HG03025 (cell line): ENCODE results near the gene SVIL.
"Not testable (repeated sequence)": the region's sequence is repeated elsewhere in the genome, so short reads cannot be mapped to it uniquely, and the experiment has no call there.

Experiments
- ATAC-seq: cut with Tn5 transposase; IDR thresholded peaks from one replicate; pipeline ENCODE4 v1.9.1; 2021; ENCODE audit warnings: mild to moderate bottlenecking, moderate library complexity; ENCODE audit not compliant: unreplicated experiment, low FRiP score

SVIL gene

GRCh38 chr10:29607576-29607975 is 27.2 kb downstream of the SVIL start:
- no peak for ATAC-seq

DNA sequence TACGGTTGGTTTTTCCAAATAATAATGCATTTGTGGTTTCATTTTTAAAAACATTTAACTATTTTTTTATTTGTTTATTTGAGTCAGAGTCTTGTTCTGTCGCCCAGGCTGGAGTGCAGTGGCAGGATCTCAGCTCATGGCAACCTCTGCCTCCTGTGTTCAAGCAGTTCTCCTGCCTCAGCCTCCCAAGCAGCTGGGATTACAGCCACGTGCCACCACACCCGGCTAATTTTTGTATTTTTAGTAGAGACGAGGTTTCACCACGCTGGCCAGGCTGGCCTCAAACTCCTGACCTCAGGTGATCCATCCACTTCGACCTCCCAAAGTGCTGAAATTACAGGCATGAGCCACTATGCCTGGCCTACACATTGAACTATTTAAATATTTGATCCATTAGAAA is 28.1 kb downstream of the SVIL start:
- not testable (repeated sequence) for ATAC-seq

DNA sequence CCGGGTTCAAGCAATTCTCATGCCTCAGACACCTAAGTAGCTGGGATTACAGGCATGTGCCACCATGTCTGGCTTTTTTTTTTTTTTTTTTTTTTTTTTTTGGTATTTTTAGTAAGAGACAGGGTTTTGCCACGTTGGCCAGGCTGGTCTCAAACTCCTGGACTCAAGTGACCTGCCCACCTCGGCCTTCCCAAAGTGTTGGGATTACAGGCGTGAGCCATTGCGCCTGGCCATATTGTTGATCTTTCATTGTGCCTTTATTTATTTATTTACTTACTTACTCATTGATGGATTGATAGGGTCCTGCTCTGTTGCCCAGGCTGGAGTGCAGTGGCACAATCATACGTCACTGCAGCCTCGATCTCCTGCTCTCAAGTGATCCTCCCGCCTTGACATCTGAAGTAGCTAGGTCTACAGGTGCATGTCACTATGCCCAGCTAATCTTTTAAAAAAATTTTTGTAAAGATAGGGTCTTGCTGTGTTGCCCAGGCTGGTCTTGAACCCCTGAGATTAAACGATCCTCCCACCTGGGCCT is 30.4 kb downstream of the SVIL start:
- ATAC-seq: no peak

DNA sequence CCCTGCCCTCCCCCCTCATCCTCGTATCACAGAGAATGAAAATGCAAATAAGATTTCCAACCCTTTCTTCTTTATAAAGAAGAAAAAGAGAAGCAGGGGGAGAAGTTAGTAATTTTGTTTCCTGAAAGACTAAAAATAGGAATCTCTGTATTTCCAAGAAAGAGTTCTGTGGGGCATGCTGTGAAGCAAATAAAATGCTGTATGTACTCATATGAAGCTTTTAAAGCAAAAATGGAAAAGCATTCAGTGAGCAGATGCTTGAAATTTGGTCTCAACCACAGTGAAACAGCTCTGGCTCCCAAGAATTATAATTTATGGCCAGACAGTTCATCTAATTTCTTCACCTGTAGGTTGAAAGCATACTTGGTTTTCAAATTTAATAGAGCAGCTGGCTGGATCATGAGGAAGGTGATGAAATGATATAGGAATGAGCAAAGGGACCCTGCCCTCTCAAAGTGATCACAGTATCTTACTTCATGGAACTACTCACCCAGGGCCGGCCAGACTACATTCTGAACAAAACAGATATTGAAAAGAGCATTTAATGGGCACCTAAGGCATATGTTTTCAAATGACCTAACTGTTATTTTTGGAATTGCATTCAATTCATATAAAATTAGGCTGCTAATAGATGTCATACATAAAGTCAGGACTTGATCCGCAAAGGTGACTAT is 31.4 kb downstream of the SVIL start:
- no peak for ATAC-seq

GRCh38 chr10:29600821-29601220 is 34.0 kb downstream of the SVIL start:
- no peak for ATAC-seq

- ATAC-seq: no peak
Observed at GRCh38 chr10:29600067-29600466, 34.7 kb downstream of the SVIL start.

GRCh38 chr10:29598851-29599311 is 35.9 kb downstream of the SVIL start:
- ATAC-seq: no peak

GRCh38 chr10:29596826-29597225 is 37.9 kb downstream of the SVIL start:
- no peak for ATAC-seq

DNA sequence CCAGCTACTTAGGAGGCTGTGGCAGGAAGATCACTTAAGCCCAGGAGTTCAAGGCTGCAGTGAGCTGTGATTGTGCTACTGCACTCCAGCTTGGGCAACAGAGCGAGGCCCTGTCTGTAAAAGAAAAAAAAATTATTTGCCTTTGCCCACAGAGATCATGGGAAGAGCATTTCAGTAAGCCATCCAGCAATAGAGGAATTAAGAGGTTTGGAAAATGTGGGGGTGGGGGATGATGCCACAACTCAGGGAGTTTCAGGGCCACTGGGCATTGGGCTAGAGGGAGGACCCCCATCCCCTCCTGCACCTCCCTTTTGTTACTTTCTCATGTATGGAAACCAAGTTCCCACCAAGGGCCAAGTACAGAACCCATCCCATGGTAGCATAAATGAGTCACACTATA is 38.4 kb downstream of the SVIL start:
- no peak for ATAC-seq

GRCh38 chr10:29595636-29596225 is 39.0 kb downstream of the SVIL start:
- no peak for ATAC-seq

DNA sequence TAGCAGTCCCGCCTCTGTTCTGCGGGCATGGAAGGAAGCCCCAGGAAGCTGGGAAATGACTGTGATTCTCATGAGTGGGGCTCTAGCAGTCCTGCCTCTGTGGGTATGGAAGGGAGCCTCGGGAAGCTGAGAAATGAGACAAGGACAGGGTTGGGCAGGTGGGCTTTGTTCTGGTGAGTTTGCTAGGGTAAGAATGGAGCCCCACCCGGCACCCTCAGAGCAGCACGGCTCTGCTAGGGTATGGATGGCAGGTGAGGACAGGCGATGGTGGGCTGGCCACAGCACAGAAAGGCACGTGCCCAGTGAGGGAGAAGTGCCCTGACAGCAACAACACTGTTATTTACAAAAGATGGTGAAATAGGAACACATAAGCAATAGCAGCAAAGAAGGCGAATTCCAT is 39.6 kb downstream of the SVIL start:
- no peak for ATAC-seq

GRCh38 chr10:29591651-29591968 is 43.2 kb downstream of the SVIL start:
- no peak for ATAC-seq

- no peak for ATAC-seq
Observed at GRCh38 chr10:29590915-29591650, 43.7 kb downstream of the SVIL start.

DNA sequence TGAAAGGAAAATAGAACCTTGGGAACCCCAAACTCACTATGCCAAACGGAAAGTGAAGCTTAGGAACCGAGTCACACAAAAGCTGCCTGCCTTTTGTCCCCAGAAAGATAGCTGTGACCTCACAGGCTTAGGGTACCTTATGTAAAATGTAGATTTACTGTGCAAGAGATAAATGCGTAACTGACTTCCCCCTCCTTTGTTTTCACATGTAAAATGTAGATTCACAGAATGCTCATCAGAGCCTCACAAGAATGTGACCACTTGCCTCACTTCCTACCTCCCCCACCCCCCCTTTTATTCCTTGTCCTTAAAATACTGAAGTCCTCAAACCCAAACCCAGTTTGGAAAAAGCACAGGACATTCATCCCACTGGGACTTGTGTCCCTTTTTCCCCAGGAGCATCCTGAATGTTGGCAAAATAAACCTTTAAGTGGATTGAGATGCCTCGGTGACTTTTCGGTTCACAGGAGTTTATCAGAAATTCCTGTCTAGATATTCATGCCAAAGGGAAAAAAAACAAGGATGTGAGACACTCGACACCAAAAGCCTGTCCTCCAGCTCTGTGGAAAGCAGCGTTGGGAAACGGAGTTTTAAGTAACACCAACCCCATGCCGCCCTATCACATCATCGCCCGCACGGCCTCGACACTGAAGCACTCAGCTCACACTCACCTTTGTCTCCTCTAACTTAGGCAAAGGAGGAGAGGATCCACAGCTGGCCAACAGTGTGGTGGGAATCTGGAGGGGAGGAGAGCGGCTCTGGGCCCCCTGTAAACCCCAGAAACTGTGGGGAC is 45.9 kb downstream of the SVIL start:
- no peak for ATAC-seq

- not testable (repeated sequence) for ATAC-seq
Observed at GRCh38 chr10:29587750-29588628, 46.8 kb downstream of the SVIL start.

DNA sequence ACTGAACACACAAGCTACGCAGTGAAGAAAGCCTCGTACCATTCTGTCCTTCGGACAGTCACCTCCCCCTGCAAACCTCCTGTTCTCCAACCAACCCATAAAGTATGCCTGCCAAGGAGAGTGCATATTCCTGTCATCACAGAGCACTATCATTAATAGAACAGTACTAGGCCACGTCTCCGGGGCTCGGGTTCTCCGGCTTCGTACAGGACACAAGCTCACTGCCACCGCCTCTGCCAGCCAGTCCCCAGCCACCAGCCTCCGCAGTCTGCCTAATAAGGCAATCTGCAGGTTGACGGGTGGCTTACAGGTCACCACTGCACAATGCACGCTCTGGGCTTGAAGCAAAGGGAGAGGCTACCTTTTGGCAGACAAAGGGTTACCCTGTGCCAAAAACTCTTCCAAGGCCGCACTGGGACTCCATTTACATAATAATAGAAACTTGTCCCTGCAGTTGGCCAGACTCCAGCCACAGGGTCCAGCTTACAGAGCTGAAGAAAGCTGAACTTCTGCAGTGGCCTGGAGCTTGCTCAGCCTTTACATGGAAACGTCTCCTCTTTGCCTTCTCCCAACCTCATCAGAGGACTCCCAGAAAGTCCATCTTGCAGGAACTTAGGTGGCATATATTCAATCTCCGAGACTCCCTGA is 47.5 kb downstream of the SVIL start:
- not testable (repeated sequence) for ATAC-seq

DNA sequence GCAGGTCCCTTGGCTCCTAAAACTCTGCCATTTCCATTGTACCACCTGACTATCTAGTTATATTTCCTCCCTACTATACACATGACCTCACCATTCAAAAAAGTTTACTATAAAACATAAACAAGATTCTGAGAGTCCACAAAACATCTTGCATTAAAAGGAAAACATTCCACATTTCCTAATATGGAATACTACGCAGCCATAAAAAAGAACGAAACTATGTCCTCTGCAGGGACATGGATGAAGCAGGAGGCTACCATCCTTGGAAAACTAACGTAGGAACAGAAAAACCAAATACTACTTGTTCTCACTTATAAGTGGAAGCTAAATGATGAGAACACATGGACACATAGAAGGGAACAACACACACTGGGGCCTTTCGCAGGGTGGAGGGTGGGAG is 48.3 kb downstream of the SVIL start:
- no peak for ATAC-seq

- ATAC-seq: no peak
Observed at GRCh38 chr10:29585488-29585976, 49.2 kb downstream of the SVIL start.

DNA sequence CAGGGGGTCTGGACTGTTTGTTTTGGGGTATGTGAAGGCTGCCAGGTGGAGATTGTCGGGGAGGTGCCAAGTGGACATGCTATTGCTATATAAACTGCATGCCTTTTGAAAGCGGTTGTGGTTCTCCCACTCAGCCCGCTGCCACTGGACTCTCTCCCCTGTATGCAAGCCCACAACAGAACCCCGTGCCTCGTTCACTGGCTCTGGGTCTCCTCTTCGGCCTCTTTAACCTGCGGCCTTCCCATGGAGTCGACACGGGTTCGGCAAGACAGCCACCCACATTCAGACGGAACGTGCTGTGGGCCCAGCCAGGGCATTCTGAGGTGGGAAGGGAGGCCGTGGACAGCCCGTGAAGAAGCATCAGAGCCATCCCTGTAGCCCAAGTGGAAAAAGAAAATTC is 50.3 kb downstream of the SVIL start:
- ATAC-seq: no peak
